ENCODE measurements around the gene SHE.
"Not testable (repeated sequence)": the region's sequence is repeated elsewhere in the genome, so short reads cannot be mapped to it uniquely, and the experiment has no call there.

Gene SHE

GRCh38 chr1:154502066-154502743, at the start of gene SHE, which contains the start of gene TDRD10:
TSS of gene SHE (minus strand) at chr1:154502412. CDS start at chr1:154502026, 386 bp downstream.
TSS of gene TDRD10 (plus strand) at chr1:154502219. CDS start at chr1:154506904, 4,685 bp downstream.
- DNase-seq = peak in 1 of 4 experiments; percentile 12

GRCh38 chr1:154551474-154551873, 49.3 kb upstream of the SHE start:
- DNase-seq = no peak

GRCh38 chr1:154550657-154551056, 48.4 kb upstream of the SHE start:
- DNase-seq = no peak

GRCh38 chr1:154550070-154550469, 47.9 kb upstream of the SHE start:
- DNase-seq = no peak

- DNase-seq = no peak
These were observed 47.1 kb upstream of the SHE start for GRCh38 chr1:154549202-154549770.

- DNase-seq = no peak
These were observed 45.8 kb upstream of the SHE start for GRCh38 chr1:154548028-154548427.

- no peak for DNase-seq
These were observed 45.0 kb upstream of the SHE start for GRCh38 chr1:154547105-154547732.

- peak in 2 of 4 experiments; percentile 13 to 25 for DNase-seq
These were observed 44.3 kb upstream of the SHE start for GRCh38 chr1:154546264-154547063.

GRCh38 chr1:154541231-154541630, 39.0 kb upstream of the SHE start:
- no peak for DNase-seq

- DNase-seq = no peak
These were observed 37.6 kb upstream of the SHE start for GRCh38 chr1:154539486-154540483.

- no peak for DNase-seq
These were observed 34.4 kb upstream of the SHE start for GRCh38 chr1:154536570-154536969.

GRCh38 chr1:154533952-154534844, 32.0 kb upstream of the SHE start:
- DNase-seq = no peak

- not testable (repeated sequence) for DNase-seq
These were observed 29.7 kb upstream of the SHE start for GRCh38 chr1:154531950-154532349.

GRCh38 chr1:154529308-154529707, 27.1 kb upstream of the SHE start:
- DNase-seq = no peak

- DNase-seq = no peak
These were observed 25.0 kb upstream of the SHE start for GRCh38 chr1:154527192-154527591.

GRCh38 chr1:154524881-154525280, 22.7 kb upstream of the SHE start:
- DNase-seq = no peak

GRCh38 chr1:154521695-154522094, 19.5 kb upstream of the SHE start:
- no peak for DNase-seq

- DNase-seq = no peak
These were observed 18.1 kb upstream of the SHE start for GRCh38 chr1:154520333-154520732.

GRCh38 chr1:154519591-154519991, 17.4 kb upstream of the SHE start:
- DNase-seq = no peak

- DNase-seq = no peak
These were observed 15.4 kb upstream of the SHE start for GRCh38 chr1:154517661-154518060.

- no peak for DNase-seq
These were observed 11.9 kb upstream of the SHE start for GRCh38 chr1:154514066-154514553.
